HUES64 (cell line): ENCODE measurements around the gene FGF14.
"Not testable (repeated sequence)": the region's sequence is repeated elsewhere in the genome, so short reads cannot be mapped to it uniquely, and the experiment has no call there.

Source experiments
- H3K27ac ChIP-seq: 2 replicates; pipeline ENCODE4 v1.7.0; 2013; ENCODE audit warnings: low read depth, low read length, inconsistent platforms
- H3K27me3 ChIP-seq: 2 replicates; pipeline ENCODE4 v1.6.1; 2013; ENCODE audit warnings: mild to moderate bottlenecking, low read length; ENCODE audit not compliant: insufficient read depth
- H3K36me3 ChIP-seq: 2 replicates; pipeline ENCODE4 v1.6.1; 2013; ENCODE audit warnings: mild to moderate bottlenecking, low read length; ENCODE audit not compliant: insufficient read depth
- H3K4me1 ChIP-seq: 2 replicates; pipeline ENCODE4 v1.6.1; 2013; ENCODE audit warnings: mild to moderate bottlenecking, low read length, moderate library complexity; ENCODE audit not compliant: insufficient read depth
- H3K4me3 ChIP-seq: 2 replicates; pipeline ENCODE4 v1.5.1; 2013; ENCODE audit warnings: mild to moderate bottlenecking, low read length, moderate library complexity
- H3K9ac ChIP-seq: 2 replicates; pipeline ENCODE4 v1.6.1; 2013; ENCODE audit warnings: mild to moderate bottlenecking, low read depth, low read length
- H3K9me3 ChIP-seq: 2 replicates; pipeline ENCODE4 v1.6.1; 2013; ENCODE audit warnings: low read depth, low read length; ENCODE audit not compliant: insufficient read depth
- WGBS: fragments of 150-250, 120-280 bp; methylation state at CpG from one replicate; pipeline ENCODE4 v1.1.7; 2013; ENCODE audit warnings: missing lambda C conversion rate; 5-methylcytosine and 5-hydroxymethylcytosine counted together

FGF14 gene

GRCh38 chr13:102131246-102131645, 270.6 kb downstream of the FGF14 start:
- Histone ChIP-seq H3K9me3 (no peaks in the 10 kb centered on the region), H3K27ac (no peak overlapping the region), H3K27me3 (no peaks in the 10 kb centered on the region), H3K9ac (no peak overlapping the region), H3K4me1 (no peaks in the 10 kb centered on the region), H3K4me3 (no peak overlapping the region), H3K36me3 (no peaks in the 10 kb centered on the region)
- whole genome bisulfite sequencing, result 90% methylated on average over 2 of the region's 2 CpGs

GRCh38 chr13:102128216-102128810, 273.5 kb downstream of the FGF14 start:
- Histone ChIP-seq H3K4me1 (no peaks in the 10 kb centered on the region), H3K4me3 (no peak overlapping the region), H3K9me3 (no peaks in the 10 kb centered on the region), H3K9ac (no peak overlapping the region), H3K27ac (no peak overlapping the region), H3K27me3 (no peaks in the 10 kb centered on the region), H3K36me3 (no peaks in the 10 kb centered on the region)
- 88% methylated on average over 3 of the region's 4 CpGs for WGBS

GRCh38 chr13:102127153-102127552, 274.7 kb downstream of the FGF14 start:
- H3K36me3 ChIP-seq, result no peaks in the 10 kb centered on the region
- H3K4me3 ChIP-seq, result no peak overlapping the region
- no peak overlapping the region for H3K27ac ChIP-seq
- H3K4me1 ChIP-seq, result no peaks in the 10 kb centered on the region
- H3K9ac ChIP-seq, result no peak overlapping the region
- no peaks in the 10 kb centered on the region for H3K9me3 ChIP-seq
- H3K27me3 ChIP-seq, result no peaks in the 10 kb centered on the region
- WGBS, result no CpG with 5 or more reads among the region's 1 CpG

- 92% methylated on average over 4 of the region's 4 CpGs for WGBS
- H3K27ac ChIP-seq, result no peak overlapping the region
- H3K9ac ChIP-seq, result no peak overlapping the region
- H3K27me3 ChIP-seq, result no peaks in the 10 kb centered on the region
- H3K4me1 ChIP-seq, result no peaks in the 10 kb centered on the region
- no peaks in the 10 kb centered on the region for H3K36me3 ChIP-seq
- H3K9me3 ChIP-seq, result no peaks in the 10 kb centered on the region
- no peak overlapping the region for H3K4me3 ChIP-seq
Measured at GRCh38 chr13:102122147-102122546, 279.7 kb downstream of the FGF14 start.

- Histone ChIP-seq H3K4me3 (no peak overlapping the region), H3K9ac (no peak overlapping the region), H3K36me3 (no peaks in the 10 kb centered on the region), H3K4me1 (no peaks in the 10 kb centered on the region), H3K27ac (no peak overlapping the region), H3K27me3 (no peaks in the 10 kb centered on the region), H3K9me3 (no peaks in the 10 kb centered on the region)
- 91% methylated on average over 5 of the region's 7 CpGs for WGBS
Measured at GRCh38 chr13:102117175-102117831, 284.5 kb downstream of the FGF14 start.

- Histone ChIP-seq H3K27me3 (no peaks in the 10 kb centered on the region), H3K36me3 (no peaks in the 10 kb centered on the region), H3K4me3 (no peak overlapping the region), H3K4me1 (no peaks in the 10 kb centered on the region), H3K9me3 (no peaks in the 10 kb centered on the region), H3K9ac (no peak overlapping the region), H3K27ac (no peak overlapping the region)
- 92% methylated on average over 3 of the region's 3 CpGs for WGBS
Measured at GRCh38 chr13:102103469-102103868, 298.4 kb downstream of the FGF14 start.

GRCh38 chr13:102100234-102100633, 301.6 kb downstream of the FGF14 start:
- H3K27ac ChIP-seq, result no peak overlapping the region
- no peak overlapping the region for H3K9ac ChIP-seq
- no peaks in the 10 kb centered on the region for H3K9me3 ChIP-seq
- no peak overlapping the region for H3K4me3 ChIP-seq
- H3K36me3 ChIP-seq, result no peaks in the 10 kb centered on the region
- 89% methylated on average over 3 of the region's 3 CpGs for WGBS
- H3K27me3 ChIP-seq, result no peaks in the 10 kb centered on the region
- H3K4me1 ChIP-seq, result no peaks in the 10 kb centered on the region

- Histone ChIP-seq H3K27ac (no peak overlapping the region), H3K27me3 (no peaks in the 10 kb centered on the region), H3K9ac (no peak overlapping the region), H3K9me3 (no peaks in the 10 kb centered on the region), H3K4me3 (no peak overlapping the region), H3K4me1 (no peaks in the 10 kb centered on the region), H3K36me3 (no peaks in the 10 kb centered on the region)
- 77% methylated on average over 5 of the region's 5 CpGs for WGBS
Measured at GRCh38 chr13:102097708-102098107, 304.1 kb downstream of the FGF14 start.

GRCh38 chr13:102093288-102093687, 308.6 kb downstream of the FGF14 start:
- H3K4me1 ChIP-seq, H3K27ac ChIP-seq, H3K36me3 ChIP-seq, H3K4me3 ChIP-seq, H3K9me3 ChIP-seq, H3K9ac ChIP-seq, H3K27me3 ChIP-seq: not testable (repeated sequence)

- H3K9me3 ChIP-seq, result no peaks in the 10 kb centered on the region
- 44% methylated on average over 3 of the region's 3 CpGs for WGBS
Measured at GRCh38 chr13:102091231-102091630, 310.6 kb downstream of the FGF14 start.

GRCh38 chr13:102090532-102090931, 311.3 kb downstream of the FGF14 start:
- no peaks in the 10 kb centered on the region for H3K9me3 ChIP-seq
- no peak overlapping the region for H3K27ac ChIP-seq
- 92% methylated on average over 7 of the region's 8 CpGs for WGBS
- no peaks in the 10 kb centered on the region for H3K27me3 ChIP-seq
- H3K4me1 ChIP-seq, result no peaks in the 10 kb centered on the region
- no peaks in the 10 kb centered on the region for H3K36me3 ChIP-seq
- no peak overlapping the region for H3K4me3 ChIP-seq
- no peak overlapping the region for H3K9ac ChIP-seq

More at GRCh38 chr13:102091231-102091630, 310.6 kb downstream of the FGF14 start:
- no peak overlapping the region for H3K9ac ChIP-seq
- H3K4me3 ChIP-seq, result no peak overlapping the region
- H3K27ac ChIP-seq, result no peak overlapping the region
- H3K4me1 ChIP-seq, result no peaks in the 10 kb centered on the region
- no peaks in the 10 kb centered on the region for H3K27me3 ChIP-seq
- no peaks in the 10 kb centered on the region for H3K36me3 ChIP-seq

- Histone ChIP-seq H3K4me3 (no peak overlapping the region), H3K27ac (no peak overlapping the region), H3K9ac (no peak overlapping the region), H3K4me1 (no peaks in the 10 kb centered on the region), H3K27me3 (no peaks in the 10 kb centered on the region), H3K9me3 (no peaks in the 10 kb centered on the region), H3K36me3 (no peaks in the 10 kb centered on the region)
Measured at GRCh38 chr13:102089722-102090121, 312.1 kb downstream of the FGF14 start.
